ENCODE measurements around the gene WWC2.

DNA sequence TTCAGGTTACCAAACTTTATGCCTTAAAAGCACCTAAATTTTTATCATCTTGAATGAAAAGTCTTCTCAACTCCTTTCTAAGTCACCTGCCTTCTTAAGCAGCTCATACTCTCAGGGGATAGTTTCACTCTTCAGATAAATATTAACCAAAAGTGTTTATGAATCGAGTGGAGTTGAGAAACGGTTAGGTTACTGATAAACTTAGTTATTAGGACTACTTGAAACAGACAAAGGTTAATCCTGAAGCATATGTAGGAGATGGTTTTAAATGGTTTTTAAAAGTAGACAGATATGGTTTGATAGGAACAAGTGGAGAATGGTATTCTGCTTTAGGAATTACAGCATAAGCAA, 188.2 kb downstream of the WWC2 start:
- TF ChIP-seq CTCF (conservative IDR thresholded peaks at IDR 0.05 in 1 of 2, IDR thresholded peaks at IDR 0.05 in 1 of 2; ENCODE audit: extremely low read depth in 1 of 2, insufficient read depth in 1 of 2, low read depth in 1 of 2, low read length in 2 of 2): no peak
- no peak for TF ChIP-seq EZH2 (IDR thresholded peaks at IDR 0.05; ENCODE audit: borderline replicate concordance, low read length)

All from mammary epithelial cell (primary cell).